ENCODE measurements around the gene HSPG2. TPM values are rescaled to one million over a fixed set of nuclear protein-coding genes. Genes with fewer than 3 reads are reported as not detected.

The HSPG2 gene
- total and polyA plus RNA-seq, 2 of the 8 experiments (the other 6 are each of a cell fraction or from before 2014, with no cell fraction given): 17.8 to 111 TPM

DNA sequence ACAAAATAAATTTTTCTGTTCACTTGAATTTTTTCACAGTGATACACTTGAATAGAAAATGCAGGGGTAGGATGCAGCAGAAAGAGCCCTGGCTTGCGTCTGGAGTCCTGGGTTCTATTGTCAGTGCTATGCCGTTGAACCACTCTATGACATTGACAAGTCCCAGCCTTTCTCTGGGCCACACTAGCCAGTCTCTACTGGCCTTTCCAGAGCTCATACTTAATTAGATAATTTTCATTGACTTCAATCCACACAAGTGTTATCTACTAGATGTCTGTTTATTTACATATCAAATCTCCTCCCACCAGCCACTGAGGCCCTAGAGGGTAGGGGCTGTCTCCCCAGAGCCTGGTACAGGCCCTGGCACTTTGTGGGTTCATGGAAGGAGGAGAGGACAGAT lies 24.2 kb upstream of the HSPG2 start:
- no peak for DNase-seq (ENCODE audit: low read depth in 1 of 2, low spot score in 2 of 2)

More for the DNA sequence above, 24.2 kb upstream of the HSPG2 start:
- no peak overlapping the region for H3K14ac ChIP-seq (ENCODE audit: insufficient read length)
- TF ChIP-seq CEBPB (IDR thresholded peaks at IDR 0.05; ENCODE audit: low read depth, low read length): no peak
- H2BK15ac ChIP-seq (ENCODE audit: low read length): no peak overlapping the region
- H2BK20ac ChIP-seq (ENCODE audit: low read length): no peak overlapping the region
- peaks cover 0 to 12% (median 9%) of the 10 kb centered on the region in 4 experiments; a peak in 6 of 7 replicates for H3K4me1 ChIP-seq (replicated peaks in 1 of 4; ENCODE audit: control insufficient read depth in 3 of 4, insufficient read depth in 4 of 4, low read length in 3 of 4)
- no peak overlapping the region for H3K4me3 ChIP-seq (ENCODE audit: extremely low read depth in 1 of 4, insufficient read depth in 2 of 4, low read depth in 3 of 4, low read length in 4 of 4)
- no peak overlapping the region for H3K56ac ChIP-seq (replicated peaks; ENCODE audit: insufficient read length, low read depth, low read length)
- H3K27me3 ChIP-seq (replicated peaks in 1 of 4; ENCODE audit: control insufficient read depth in 3 of 4, extremely low read depth in 1 of 4, insufficient read depth in 3 of 4, low read length in 3 of 4): no peaks in the 10 kb centered on the region
- 97% methylated on average over 2 of the region's 2 CpGs; no CpG with 5 or more reads in 1 of the 2 experiments for WGBS, 2 experiments (ENCODE audit: extremely low coverage in 1 of 2, insufficient coverage in 1 of 2, insufficient read length in 1 of 2, insufficient replicate concordance in 2 of 2, low coverage in 1 of 2, low lambda C conversion rate in 2 of 2, missing lambda C conversion rate in 1 of 2)
- no peak overlapping the region for H3K9ac ChIP-seq (replicated peaks in 1 of 4; ENCODE audit: extremely low read depth in 1 of 4, low read depth in 3 of 4, low read length in 3 of 4)
- no peak overlapping the region for H2AK5ac ChIP-seq (ENCODE audit: low read depth, low read length)
- H3K79me1 ChIP-seq (ENCODE audit: low read depth, low read length): no peaks in the 10 kb centered on the region
- no peak overlapping the region for H4K8ac ChIP-seq (ENCODE audit: extremely low read depth, insufficient read depth, low read length)
- no peak overlapping the region for H3K4ac ChIP-seq (replicated peaks; ENCODE audit: insufficient read length, low read depth, low read length)
- no peak overlapping the region for H2BK120ac ChIP-seq (replicated peaks; ENCODE audit: low read depth, low read length)
- H4K5ac ChIP-seq (ENCODE audit: insufficient read length, low read depth, low read length): no peak overlapping the region
- CTCF ChIA-PET (ENCODE audit: partially characterized antibody): interaction anchor here (0.6 to 2.4 kb wide), 3 partner anchors 12 to 281 kb away, joined by 3 to 5 read pairs (median 3); no protein-coding TSS in a partner anchor
- no peak overlapping the region for H4K91ac ChIP-seq (replicated peaks; ENCODE audit: insufficient read length, low read length)
- H3K36me3 ChIP-seq (ENCODE audit: control insufficient read depth in 2 of 4, insufficient read depth in 4 of 4, low read length in 3 of 4): no peaks in the 10 kb centered on the region
- POLR2A ChIA-PET (ENCODE audit: partially characterized antibody): interaction anchor here (0.9 to 1.3 kb wide), 2 partner anchors 23 to 36 kb away, joined by 3 read pairs; no protein-coding TSS in a partner anchor
- H4K20me1 ChIP-seq (replicated peaks in 1 of 2; ENCODE audit: control insufficient read depth in 1 of 2, insufficient read depth in 2 of 2, low read length in 2 of 2): no peaks in the 10 kb centered on the region
- H2BK12ac ChIP-seq (ENCODE audit: low read depth, low read length): no peak overlapping the region
- H3K27ac ChIP-seq (ENCODE audit: low read depth, low read length): no peak overlapping the region
- no peaks in the 10 kb centered on the region for H3K23me2 ChIP-seq (ENCODE audit: low read depth, low read length)
- H3K9me3 ChIP-seq (ENCODE audit: insufficient read depth in 2 of 2, low read depth in 1 of 2, low read length in 1 of 2): no peaks in the 10 kb centered on the region
- H3K79me2 ChIP-seq (ENCODE audit: control insufficient read depth in 1 of 2, insufficient read depth in 2 of 2, low read length in 2 of 2): no peaks in the 10 kb centered on the region
- no peak overlapping the region for H3K18ac ChIP-seq (ENCODE audit: extremely low read depth, low read length)
- FAIRE-seq: no peak
- no peak overlapping the region for H3K23ac ChIP-seq (ENCODE audit: insufficient read length)
- H2AFZ ChIP-seq (ENCODE audit: low read length): no peak overlapping the region
- no peak overlapping the region for H3K4me2 ChIP-seq (ENCODE audit: insufficient read depth in 1 of 2, low read depth in 2 of 2, low read length in 2 of 2)
- no peak overlapping the region for H2BK5ac ChIP-seq (ENCODE audit: low read depth, low read length)
